Right renal cortex interstitium (tissue), 3 donors: Measurements from ENCODE around the gene TEX52. TPM values are rescaled to one million over a fixed set of nuclear protein-coding genes. Genes with fewer than 3 reads are reported as not detected.
A peak's percentile ranks its signal among the peaks of the same experiment; 100 is the strongest.

Experiments
- DNase-seq, 3 donors: peaks; one replicate each; pipeline ENCODE4 v3.0.0-alpha.2; 2013; ENCODE audit warnings: low read depth in 3 of 3, low spot score in 2 of 3
- polyA plus RNA-seq, 3 donors: library from polyadenylated mRNA; unstranded; fragments of 120-200 nt; gene quantifications; one replicate each; pipeline ENCODE4 v1.2.1, GENCODE V29; 2013; ENCODE audit not compliant: insufficient read length in 3 of 3

Gene TEX52
- polyA plus RNA-seq, 3 donors = 0.35 to 0.44 (median 0.44) TPM

- DNase-seq = no peak
These were observed 23.0 kb downstream of the TEX52 start for GRCh38 chr12:2833810-2834209.

GRCh38 chr12:2833327-2833726 is 23.5 kb downstream of the TEX52 start:
- no peak for DNase-seq

DNA sequence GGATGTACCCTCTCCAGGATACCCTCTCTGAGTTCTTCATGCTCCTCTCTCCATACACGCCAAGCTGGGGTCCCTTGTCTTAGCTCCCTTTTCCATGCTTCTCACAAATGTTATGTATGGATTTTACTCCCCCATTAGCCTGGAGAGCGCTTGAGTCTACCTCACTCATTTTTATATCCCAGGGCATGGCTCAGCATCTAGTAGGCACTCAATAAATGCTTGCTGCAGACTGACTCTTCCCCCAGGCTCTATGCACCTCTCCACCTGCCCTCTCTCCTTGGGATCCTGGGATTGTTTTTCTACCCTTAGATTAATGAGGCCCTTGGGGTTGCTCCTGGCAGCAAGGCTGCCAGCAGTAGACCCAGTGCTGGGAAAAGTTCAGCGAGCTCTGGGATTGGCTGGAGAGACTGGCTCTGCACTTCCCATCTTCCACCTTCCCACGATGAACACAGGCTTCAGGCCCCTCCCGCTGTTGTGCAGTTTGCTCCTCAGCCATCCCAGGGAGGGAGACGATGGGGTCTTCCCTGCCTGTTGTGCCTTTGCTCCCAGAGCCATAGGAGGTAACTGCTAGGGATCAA is 24.2 kb downstream of the TEX52 start:
- no peak for DNase-seq

GRCh38 chr12:2829275-2829674 is 27.6 kb downstream of the TEX52 start:
- no peak for DNase-seq

DNA sequence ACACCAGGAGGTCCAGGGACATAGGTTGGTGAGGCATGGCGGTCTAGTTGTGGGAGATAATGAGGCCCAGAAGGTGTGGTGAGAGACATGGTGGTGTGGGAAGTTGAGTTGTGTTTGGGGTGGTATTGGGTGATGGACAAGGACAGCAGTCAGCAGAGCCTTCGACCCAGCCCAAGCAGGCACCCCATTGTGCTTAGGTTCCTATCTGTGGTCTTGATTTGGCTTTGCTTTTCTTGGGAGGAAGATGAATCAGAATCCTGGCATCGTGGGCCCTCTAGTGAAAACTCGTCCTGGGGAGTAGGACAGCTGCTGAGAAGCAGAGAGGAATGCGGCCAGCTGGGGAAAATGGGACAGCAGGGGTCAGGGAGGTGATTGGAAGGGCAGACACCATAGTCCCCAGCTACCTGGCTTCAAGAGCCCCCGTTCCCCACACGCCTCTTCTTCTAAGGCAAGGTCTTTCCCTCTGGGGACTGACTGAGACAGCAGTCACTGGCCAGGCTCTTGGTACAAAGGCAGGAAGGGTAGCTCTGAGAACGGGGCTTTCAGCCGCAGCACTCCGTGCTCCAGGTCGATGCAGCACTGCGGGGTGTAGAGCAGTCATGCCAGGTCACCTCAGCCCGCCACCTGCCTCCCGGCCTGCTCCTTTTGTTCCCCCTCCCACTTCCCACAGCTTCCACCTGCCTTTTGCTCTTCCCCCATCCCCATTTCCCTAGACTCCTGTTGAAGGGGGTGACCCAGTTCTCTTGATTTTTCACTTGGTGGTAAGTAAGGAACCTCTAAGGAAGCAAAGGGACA is 29.9 kb downstream of the TEX52 start:
- no peak for DNase-seq

GRCh38 chr12:2826036-2826435 is 30.8 kb downstream of the TEX52 start:
- no peak for DNase-seq

- DNase-seq = no peak
These were observed 31.7 kb downstream of the TEX52 start for GRCh38 chr12:2825132-2825531.

- DNase-seq = no peak
These were observed 32.3 kb downstream of the TEX52 start for GRCh38 chr12:2824541-2824940.

- DNase-seq = no peak
These were observed 33.4 kb downstream of the TEX52 start for GRCh38 chr12:2823483-2823882.

DNA sequence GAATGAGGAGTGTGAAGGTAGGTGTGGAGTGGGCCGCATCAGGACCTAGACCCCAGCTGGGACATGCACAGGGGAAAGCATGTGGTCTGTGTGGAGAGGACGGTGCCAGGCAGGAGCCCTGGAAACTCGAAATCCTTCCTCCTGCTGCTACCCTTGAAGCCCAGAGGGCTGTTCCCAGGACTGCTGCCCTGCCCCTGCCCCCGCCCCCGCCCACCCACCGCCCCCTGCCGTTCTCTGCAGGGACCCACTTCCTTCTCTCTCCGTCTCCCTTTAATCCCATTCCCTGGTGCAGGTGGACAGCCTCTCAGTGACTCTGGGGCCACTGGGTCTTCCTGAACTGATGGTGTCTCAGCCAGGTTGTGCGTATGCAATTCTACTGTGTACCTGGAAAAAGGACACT is 36.4 kb downstream of the TEX52 start:
- no peak for DNase-seq

DNA sequence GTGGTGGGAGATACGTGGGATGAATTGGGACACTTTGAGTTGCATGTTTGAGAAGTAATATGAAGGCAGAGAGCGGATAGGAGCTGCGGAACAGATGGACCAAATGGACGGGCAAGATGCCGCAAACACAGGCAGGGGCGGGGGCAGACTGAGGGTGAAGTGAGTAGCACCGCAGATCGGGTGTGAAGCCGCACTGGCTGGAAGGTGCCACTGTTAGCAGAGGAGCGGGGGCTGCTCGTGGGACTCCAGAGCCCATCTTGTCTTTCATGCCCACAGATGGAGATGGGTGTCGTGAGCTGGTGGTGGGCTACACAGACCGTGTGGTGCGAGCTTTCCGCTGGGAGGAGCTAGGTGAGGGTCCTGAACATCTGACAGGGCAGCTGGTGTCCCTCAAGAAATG is 37.0 kb downstream of the TEX52 start:
- DNase-seq = no peak

- no peak for DNase-seq
These were observed 43.3 kb downstream of the TEX52 start for GRCh38 chr12:2813214-2814185.

GRCh38 chr12:2812290-2813213 is 44.3 kb downstream of the TEX52 start, which contains the start of gene ITFG2:
Gene ITFG2 (plus strand): TSS chr12:2812668. CDS start chr12:2812761, 93 bp downstream.
- peak; percentile 98 to 99 (median 99) for DNase-seq

DNA sequence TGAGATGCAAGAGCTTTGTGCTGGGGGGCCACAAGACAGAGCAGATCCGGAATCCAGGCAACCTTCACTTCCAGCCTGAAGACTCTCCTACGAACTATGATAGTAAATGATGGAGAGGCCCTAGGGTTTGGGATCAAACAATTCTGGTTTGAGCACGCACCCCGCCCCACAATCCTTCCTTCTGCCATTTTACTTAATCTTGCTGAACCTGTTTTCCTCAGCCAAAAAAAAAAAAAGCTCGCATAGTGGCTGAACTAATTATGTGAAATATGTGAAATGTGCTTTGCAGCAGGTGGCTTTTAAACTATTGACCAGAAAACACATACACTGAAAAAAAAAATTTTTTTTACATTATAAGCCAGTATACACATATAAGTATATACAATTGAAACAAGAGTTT is 45.0 kb downstream of the TEX52 start:
- DNase-seq = no peak

DNA sequence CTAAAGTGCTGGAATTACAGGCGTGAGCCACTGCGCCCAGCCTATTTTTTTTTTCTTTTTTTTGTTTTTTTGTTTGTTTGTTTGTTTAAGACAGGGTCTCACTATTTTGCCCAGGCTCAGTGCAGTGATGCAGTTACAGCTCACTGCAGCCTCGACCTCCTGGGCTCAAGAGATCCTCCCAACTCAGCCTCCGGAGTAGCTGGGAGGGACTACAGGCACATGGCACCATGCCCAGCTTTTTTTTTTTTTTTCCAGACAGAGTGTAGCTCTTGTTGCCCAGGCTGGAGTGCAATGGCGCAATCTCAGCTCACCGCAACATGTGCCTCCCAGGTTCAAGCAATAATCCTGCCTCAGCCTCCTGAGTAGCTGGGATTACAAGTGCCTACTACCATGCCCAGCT is 50.1 kb downstream of the TEX52 start:
- no peak for DNase-seq

- DNase-seq = no peak
These were observed 51.7 kb downstream of the TEX52 start for GRCh38 chr12:2805143-2805520.

DNA sequence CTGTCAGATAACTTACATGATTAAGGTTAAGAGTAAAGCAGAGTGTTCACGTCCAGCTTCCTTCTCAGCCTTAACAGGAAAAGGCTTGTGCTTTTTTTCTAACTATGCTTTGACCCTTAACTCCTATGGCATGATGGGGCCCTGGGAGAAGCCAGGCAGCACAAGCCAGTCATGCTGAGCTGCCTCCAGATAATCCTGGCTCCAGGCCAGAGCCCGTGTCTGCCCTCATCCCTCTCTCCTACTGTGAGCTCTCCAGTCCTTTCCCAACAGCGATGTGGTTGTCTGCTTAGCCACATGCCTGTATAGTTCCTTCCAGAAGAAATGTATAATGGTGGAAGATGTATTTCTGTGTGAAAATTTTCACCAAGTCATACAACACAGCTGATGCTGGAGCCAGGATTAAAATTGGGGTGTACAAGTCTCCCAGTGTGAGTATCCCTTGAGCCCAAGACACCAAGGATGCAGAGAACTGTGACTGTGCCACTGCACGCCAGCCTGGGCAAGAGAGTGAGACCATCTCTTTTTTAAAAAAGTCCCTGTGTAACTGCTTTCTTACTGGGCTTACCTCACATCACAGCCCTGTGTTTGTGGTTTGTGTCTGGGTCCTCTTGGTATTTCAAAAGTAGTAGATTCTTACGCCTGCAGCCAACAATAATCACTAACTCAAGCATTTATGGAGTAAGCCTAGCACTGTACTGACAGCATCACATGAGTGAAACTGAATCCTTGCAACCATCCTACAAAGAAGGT is 52.3 kb downstream of the TEX52 start:
- no peak for DNase-seq

DNA sequence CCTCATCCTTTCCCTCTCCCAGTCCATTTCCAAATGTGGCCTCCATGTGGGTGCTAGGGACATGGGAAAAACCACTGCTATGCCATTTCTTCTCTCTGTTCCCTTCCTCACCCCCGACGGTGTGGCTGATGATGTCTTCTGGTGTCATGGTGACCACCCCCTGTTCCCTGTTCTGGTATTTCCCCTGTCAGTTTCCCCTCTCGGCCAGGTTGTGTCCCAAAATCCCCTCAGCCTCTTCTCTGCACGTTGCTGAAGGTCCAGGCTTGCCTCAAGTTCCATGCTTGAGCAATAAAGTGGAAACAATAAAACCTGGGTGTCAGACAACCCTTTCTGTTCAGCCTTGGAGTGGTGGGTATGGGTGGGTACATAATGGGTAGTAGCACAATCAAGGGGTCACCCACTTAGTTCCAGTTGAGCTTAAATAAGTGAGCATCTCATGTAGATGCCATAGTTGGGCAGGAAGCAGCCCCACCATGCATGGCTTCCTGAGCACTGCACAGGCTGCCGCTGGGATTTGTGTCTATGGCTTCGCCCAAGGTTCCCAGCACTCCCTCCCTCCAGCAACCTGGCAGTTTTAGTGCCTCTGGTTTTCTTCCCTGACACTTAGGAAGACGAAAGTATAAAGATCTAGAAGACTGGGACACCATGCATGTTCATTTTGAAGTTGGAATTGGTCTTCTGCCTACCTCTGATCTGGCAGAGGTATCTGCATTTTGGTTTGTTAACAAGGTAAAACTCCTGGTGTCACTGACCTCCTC is 53.0 kb downstream of the TEX52 start:
- DNase-seq = no peak
